Measurements from ENCODE around the gene KIF26B. TPM values are rescaled to one million over a fixed set of nuclear protein-coding genes. Genes with fewer than 3 reads are reported as not detected.

KIF26B gene
- polyA plus RNA-seq, 1 of the 3 experiments (the other 2 are of a cell fraction): 2.6 TPM

DNA sequence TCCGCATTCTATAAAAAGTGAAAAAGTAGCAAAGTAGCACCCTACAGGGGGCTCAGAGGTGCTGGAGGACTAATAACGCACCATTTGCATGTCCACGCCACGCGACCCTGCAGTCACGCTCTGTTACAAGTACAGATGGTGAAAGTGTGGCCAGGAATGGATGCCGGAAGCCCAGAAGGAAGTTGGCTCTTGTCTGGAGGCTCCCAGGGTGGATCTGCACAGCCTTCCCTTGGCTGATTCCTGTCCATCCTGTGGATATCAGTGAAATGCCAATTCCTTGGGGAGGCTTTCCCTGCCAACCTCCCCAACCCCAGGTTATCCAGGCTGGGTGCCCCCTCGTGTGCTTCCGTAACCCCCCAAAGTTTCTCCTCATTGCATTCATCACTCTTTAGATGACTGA, 396.8 kb downstream of the KIF26B start:
- POLR2A ChIA-PET: no interaction called here
- Histone ChIP-seq H3K4me3 (ENCODE audit: low read depth in 2 of 2, low read length in 1 of 2) (no peak overlapping the region), H3K4me2 (no peak overlapping the region), H3K27ac (ENCODE audit: low read depth in 2 of 2, low read length in 1 of 2) (no peak overlapping the region; a peak in 1 of 4 replicates), H3K9ac (no peak overlapping the region), H4K20me1 (ENCODE audit: insufficient read depth) (no peaks in the 10 kb centered on the region), H3K27me3 (ENCODE audit: insufficient read depth) (no peaks in the 10 kb centered on the region), H3F3A (replicated peaks; ENCODE audit: insufficient read depth) (no peaks in the 10 kb centered on the region), H3K79me2 (ENCODE audit: insufficient read depth) (no peaks in the 10 kb centered on the region), H3K36me3 (replicated peaks in 1 of 2; ENCODE audit: control insufficient read depth in 1 of 2, insufficient read depth in 2 of 2, low read length in 1 of 2) (peaks cover 0 to 5% of the 10 kb centered on the region in 2 experiments), H3K4me1 (ENCODE audit: control insufficient read depth in 1 of 2, insufficient read depth in 2 of 2, low read depth in 1 of 2, low read length in 1 of 2) (peaks cover 0 to 10% of the 10 kb centered on the region in 2 experiments; a peak in 1 of 4 replicates), H3K9me3 (no peaks in the 10 kb centered on the region), H3K9me2 (no peaks in the 10 kb centered on the region), H2AFZ (ENCODE audit: low read depth) (no peak overlapping the region)
- 90% methylated on average over 8 of the region's 9 CpGs for WGBS (ENCODE audit: low lambda C conversion rate)
- CTCF ChIA-PET: no interaction called here
- TF ChIP-seq RAD21 (IDR thresholded peaks at IDR 0.05; ENCODE audit: low read length): no peak
- TF ChIP-seq CHD2 (IDR thresholded peaks at IDR 0.05; ENCODE audit: low read length, partially characterized antibody): no peak
- TF ChIP-seq, protein P1, sequence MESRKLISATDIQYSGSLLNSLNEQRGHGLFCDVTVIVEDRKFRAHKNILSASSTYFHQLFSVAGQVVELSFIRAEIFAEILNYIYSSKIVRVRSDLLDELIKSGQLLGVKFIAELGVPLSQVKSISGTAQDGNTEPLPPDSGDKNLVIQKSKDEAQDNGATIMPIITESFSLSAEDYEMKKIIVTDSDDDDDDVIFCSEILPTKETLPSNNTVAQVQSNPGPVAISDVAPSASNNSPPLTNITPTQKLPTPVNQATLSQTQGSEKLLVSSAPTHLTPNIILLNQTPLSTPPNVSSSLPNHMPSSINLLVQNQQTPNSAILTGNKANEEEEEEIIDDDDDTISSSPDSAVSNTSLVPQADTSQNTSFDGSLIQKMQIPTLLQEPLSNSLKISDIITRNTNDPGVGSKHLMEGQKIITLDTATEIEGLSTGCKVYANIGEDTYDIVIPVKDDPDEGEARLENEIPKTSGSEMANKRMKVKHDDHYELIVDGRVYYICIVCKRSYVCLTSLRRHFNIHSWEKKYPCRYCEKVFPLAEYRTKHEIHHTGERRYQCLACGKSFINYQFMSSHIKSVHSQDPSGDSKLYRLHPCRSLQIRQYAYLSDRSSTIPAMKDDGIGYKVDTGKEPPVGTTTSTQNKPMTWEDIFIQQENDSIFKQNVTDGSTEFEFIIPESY (IDR thresholded peaks at IDR 0.05; ENCODE audit: borderline replicate concordance, low read depth): no peak
- TF ChIP-seq, protein P2, sequence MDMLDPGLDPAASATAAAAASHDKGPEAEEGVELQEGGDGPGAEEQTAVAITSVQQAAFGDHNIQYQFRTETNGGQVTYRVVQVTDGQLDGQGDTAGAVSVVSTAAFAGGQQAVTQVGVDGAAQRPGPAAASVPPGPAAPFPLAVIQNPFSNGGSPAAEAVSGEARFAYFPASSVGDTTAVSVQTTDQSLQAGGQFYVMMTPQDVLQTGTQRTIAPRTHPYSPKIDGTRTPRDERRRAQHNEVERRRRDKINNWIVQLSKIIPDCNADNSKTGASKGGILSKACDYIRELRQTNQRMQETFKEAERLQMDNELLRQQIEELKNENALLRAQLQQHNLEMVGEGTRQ (IDR thresholded peaks at IDR 0.05; ENCODE audit: borderline replicate concordance, low read depth, low read length): no peak
- no peak for TF ChIP-seq TEAD4 (IDR thresholded peaks at IDR 0.05; ENCODE audit: borderline replicate concordance, insufficient read depth)
- TF ChIP-seq TAF1 (IDR thresholded peaks at IDR 0.05; ENCODE audit: borderline replicate concordance, low read depth, low read length): no peak
- no peak for TF ChIP-seq ELF1 (IDR thresholded peaks at IDR 0.05)
- TF ChIP-seq, protein P3, sequence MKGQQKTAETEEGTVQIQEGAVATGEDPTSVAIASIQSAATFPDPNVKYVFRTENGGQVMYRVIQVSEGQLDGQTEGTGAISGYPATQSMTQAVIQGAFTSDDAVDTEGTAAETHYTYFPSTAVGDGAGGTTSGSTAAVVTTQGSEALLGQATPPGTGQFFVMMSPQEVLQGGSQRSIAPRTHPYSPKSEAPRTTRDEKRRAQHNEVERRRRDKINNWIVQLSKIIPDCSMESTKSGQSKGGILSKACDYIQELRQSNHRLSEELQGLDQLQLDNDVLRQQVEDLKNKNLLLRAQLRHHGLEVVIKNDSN (IDR thresholded peaks at IDR 0.05; ENCODE audit: borderline replicate concordance, low read depth): no peak
- no peak for TF ChIP-seq GABPA (IDR thresholded peaks at IDR 0.05; ENCODE audit: low read depth)
- no peak for TF ChIP-seq SIN3A (IDR thresholded peaks at IDR 0.05; ENCODE audit: borderline replicate concordance, low read depth, low read length)
- no peak for TF ChIP-seq RCOR1 (IDR thresholded peaks at IDR 0.05; ENCODE audit: low read length)
- TF ChIP-seq FOSL2 (IDR thresholded peaks at IDR 0.05; ENCODE audit: borderline replicate concordance, low read depth): no peak
- no peak for TF ChIP-seq NFIC (IDR thresholded peaks at IDR 0.05; ENCODE audit: borderline replicate concordance)
- DNase-seq: no peak

DNA sequence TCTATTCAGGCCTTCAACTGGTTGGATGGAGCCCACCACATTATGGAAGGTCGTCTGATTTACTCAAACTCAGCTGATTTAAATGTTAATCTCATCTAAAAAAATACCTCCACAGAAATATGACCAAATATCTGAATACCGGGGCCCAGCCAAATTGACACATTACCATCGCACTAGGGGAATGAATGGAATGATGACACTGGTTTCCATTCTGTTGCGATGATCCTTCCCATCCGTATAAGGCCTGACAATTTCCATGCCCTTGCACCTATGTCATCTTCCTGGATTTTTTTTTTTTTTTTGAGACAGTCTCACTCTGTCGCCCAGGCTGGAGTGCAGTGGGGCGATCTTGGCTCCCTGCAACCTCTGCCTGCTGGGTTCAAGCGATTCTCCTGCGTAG, 397.5 kb downstream of the KIF26B start:
- ChIA-PET CTCF (interaction anchor here (0.5 kb wide), 1 partner anchor 31 kb away, joined by 3 read pairs; no protein-coding TSS in a partner anchor), POLR2A (no interaction called here)
- Histone ChIP-seq H3K36me3 (replicated peaks in 1 of 2; ENCODE audit: control insufficient read depth in 1 of 2, insufficient read depth in 2 of 2, low read length in 1 of 2) (peaks cover 0 to 5% of the 10 kb centered on the region in 2 experiments), H3K4me1 (ENCODE audit: control insufficient read depth in 1 of 2, insufficient read depth in 2 of 2, low read depth in 1 of 2, low read length in 1 of 2) (peaks cover 0 to 10% of the 10 kb centered on the region in 2 experiments; a peak in 1 of 4 replicates), H3K79me2 (ENCODE audit: insufficient read depth) (no peaks in the 10 kb centered on the region), H3K4me3 (ENCODE audit: low read depth in 2 of 2, low read length in 1 of 2) (no peak overlapping the region), H3K27ac (ENCODE audit: low read depth in 2 of 2, low read length in 1 of 2) (no peak overlapping the region), H3K4me2 (no peak overlapping the region), H3K9ac (no peak overlapping the region), H2AFZ (ENCODE audit: low read depth) (no peak overlapping the region), H3F3A (replicated peaks; ENCODE audit: insufficient read depth) (no peaks in the 10 kb centered on the region), H3K27me3 (ENCODE audit: insufficient read depth) (no peaks in the 10 kb centered on the region), H4K20me1 (ENCODE audit: insufficient read depth) (no peaks in the 10 kb centered on the region), H3K9me3 (no peaks in the 10 kb centered on the region), H3K9me2 (no peaks in the 10 kb centered on the region)
- TF ChIP-seq, protein P4, sequence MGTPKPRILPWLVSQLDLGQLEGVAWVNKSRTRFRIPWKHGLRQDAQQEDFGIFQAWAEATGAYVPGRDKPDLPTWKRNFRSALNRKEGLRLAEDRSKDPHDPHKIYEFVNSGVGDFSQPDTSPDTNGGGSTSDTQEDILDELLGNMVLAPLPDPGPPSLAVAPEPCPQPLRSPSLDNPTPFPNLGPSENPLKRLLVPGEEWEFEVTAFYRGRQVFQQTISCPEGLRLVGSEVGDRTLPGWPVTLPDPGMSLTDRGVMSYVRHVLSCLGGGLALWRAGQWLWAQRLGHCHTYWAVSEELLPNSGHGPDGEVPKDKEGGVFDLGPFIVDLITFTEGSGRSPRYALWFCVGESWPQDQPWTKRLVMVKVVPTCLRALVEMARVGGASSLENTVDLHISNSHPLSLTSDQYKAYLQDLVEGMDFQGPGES (IDR thresholded peaks at IDR 0.05; ENCODE audit: low read depth, low read length): no peak
- TF ChIP-seq, protein P5, sequence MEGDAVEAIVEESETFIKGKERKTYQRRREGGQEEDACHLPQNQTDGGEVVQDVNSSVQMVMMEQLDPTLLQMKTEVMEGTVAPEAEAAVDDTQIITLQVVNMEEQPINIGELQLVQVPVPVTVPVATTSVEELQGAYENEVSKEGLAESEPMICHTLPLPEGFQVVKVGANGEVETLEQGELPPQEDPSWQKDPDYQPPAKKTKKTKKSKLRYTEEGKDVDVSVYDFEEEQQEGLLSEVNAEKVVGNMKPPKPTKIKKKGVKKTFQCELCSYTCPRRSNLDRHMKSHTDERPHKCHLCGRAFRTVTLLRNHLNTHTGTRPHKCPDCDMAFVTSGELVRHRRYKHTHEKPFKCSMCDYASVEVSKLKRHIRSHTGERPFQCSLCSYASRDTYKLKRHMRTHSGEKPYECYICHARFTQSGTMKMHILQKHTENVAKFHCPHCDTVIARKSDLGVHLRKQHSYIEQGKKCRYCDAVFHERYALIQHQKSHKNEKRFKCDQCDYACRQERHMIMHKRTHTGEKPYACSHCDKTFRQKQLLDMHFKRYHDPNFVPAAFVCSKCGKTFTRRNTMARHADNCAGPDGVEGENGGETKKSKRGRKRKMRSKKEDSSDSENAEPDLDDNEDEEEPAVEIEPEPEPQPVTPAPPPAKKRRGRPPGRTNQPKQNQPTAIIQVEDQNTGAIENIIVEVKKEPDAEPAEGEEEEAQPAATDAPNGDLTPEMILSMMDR (IDR thresholded peaks at IDR 0.05): no peak
- TF ChIP-seq RCOR1 (IDR thresholded peaks at IDR 0.05; ENCODE audit: low read length): no peak
- no peak for TF ChIP-seq TEAD4 (IDR thresholded peaks at IDR 0.05; ENCODE audit: borderline replicate concordance, insufficient read depth)
- TF ChIP-seq EP300 (IDR thresholded peaks at IDR 0.05; ENCODE audit: borderline replicate concordance in 1 of 2, low read depth in 1 of 2, low read length in 1 of 2): no peak
- TF ChIP-seq GABPA (IDR thresholded peaks at IDR 0.05; ENCODE audit: low read depth): no peak
- TF ChIP-seq, protein P2 (IDR thresholded peaks at IDR 0.05; ENCODE audit: borderline replicate concordance, low read depth, low read length): no peak
- TF ChIP-seq TCF12 (IDR thresholded peaks at IDR 0.05): no peak
- TF ChIP-seq NFIC (IDR thresholded peaks at IDR 0.05; ENCODE audit: borderline replicate concordance): no peak
- DNase-seq: no peak
- WGBS (ENCODE audit: low lambda C conversion rate): 75% methylated on average over 9 of the region's 9 CpGs

Measured in SK-N-SH (cell line).